Spleen (tissue), 11 donors: ENCODE data around the gene LPCAT2. TPM values are rescaled to one million over a fixed set of nuclear protein-coding genes. Genes with fewer than 3 reads are reported as not detected.
"Not testable (repeated sequence)": the region's sequence is repeated elsewhere in the genome, so short reads cannot be mapped to it uniquely, and the experiment has no call there.

Source experiments
- DNase-seq: peaks from one replicate; pipeline ENCODE4 v3.0.0-alpha.2; 2020
- H3K27ac ChIP-seq, 8 donors: fragments of 200-600 bp; sonication (generic) in 7 of 8; 1 replicate in 4 of 8; 2 replicates in 4 of 8; pipeline versions ENCODE4 v1.5.0 to v1.8.0; 2016 to 2021; ENCODE audit warnings: inconsistent platforms in 4 of 8, mild to moderate bottlenecking in 4 of 8, moderate library complexity in 1 of 8
- H3K27me3 ChIP-seq, 7 donors: fragments of 200-600 bp; sonication (generic) in 6 of 7; replicated peaks in 1 of 7; 1 replicate in 4 of 7; 2 replicates in 3 of 7; pipeline versions ENCODE4 v1.5.0 to v1.8.0; 2016 to 2021; ENCODE audit warnings: inconsistent platforms in 3 of 7, mild to moderate bottlenecking in 1 of 7
- H3K36me3 ChIP-seq, 6 donors: fragments of 200-600 bp; sonication (generic) in 5 of 6; 1 replicate in 4 of 6; 2 replicates in 2 of 6; pipeline versions ENCODE4 v1.5.0 to v1.8.0; 2016 to 2021; ENCODE audit warnings: inconsistent platforms in 2 of 6
- H3K4me1 ChIP-seq, 6 donors: fragments of 200-600 bp; sonication (generic) in 5 of 6; 1 replicate in 3 of 6; 2 replicates in 3 of 6; pipeline versions ENCODE4 v1.5.0 to v1.8.0; 2016 to 2021; ENCODE audit warnings: inconsistent platforms in 3 of 6
- H3K4me3 ChIP-seq, 8 donors: fragments of 200-600 bp; sonication (generic) in 7 of 8; 1 replicate in 4 of 8; 2 replicates in 4 of 8; pipeline versions ENCODE4 v1.5.0 to v1.8.0; 2016 to 2021; ENCODE audit warnings: inconsistent platforms in 4 of 8, mild to moderate bottlenecking in 4 of 8, moderate library complexity in 2 of 8
- H3K9me3 ChIP-seq, 8 donors: fragments of 200-600 bp; sonication (generic) in 7 of 8; 1 replicate in 4 of 8; 2 replicates in 4 of 8; pipeline versions ENCODE4 v1.5.0 to v1.8.0; 2016 to 2021; ENCODE audit warnings: inconsistent platforms in 4 of 8
- CTCF ChIP-seq, 11 experiments: fragments of 200-600 bp in 7 of 11; fragments of 450-650 bp in 4 of 11; sonication (generic) in 4 of 11; IDR thresholded peaks in 8 of 11; conservative IDR thresholded peaks in 3 of 11; 1 replicate in 7 of 11; 2 replicates in 4 of 11; pipeline versions ENCODE4 v1.4.0 to v1.8.0; 2016 to 2021; ENCODE audit warnings: antibody characterized with exemption in 11 of 11, inconsistent platforms in 4 of 11, mild to moderate bottlenecking in 1 of 11
- POLR2A ChIP-seq, 3 donors: fragments of 450-650 bp; IDR thresholded peaks; one replicate each; pipeline ENCODE4 v1.5.1; 2017; ENCODE audit warnings: antibody characterized with exemption in 3 of 3, mild to moderate bottlenecking in 1 of 3
- POLR2AphosphoS5 ChIP-seq, 3 donors: sonication (generic); formaldehyde crosslinking; IDR thresholded peaks; one replicate each; pipeline ENCODE4 v1.5.1; 2017; ENCODE audit warnings: antibody characterized with exemption in 3 of 3
- WGBS, 5 donors: extraction: QIAGEN DNeasy Blood & Tissue Kit in 3 of 5; methylation state at CpG; one replicate each; pipeline versions ENCODE4 v1.1.5 to v1.1.7; 2013 to 2018; 5-methylcytosine and 5-hydroxymethylcytosine counted together
- intact Hi-C: fragments of 100-400 bp; cut with DNase I; formaldehyde crosslinking; loops from one replicate; pipeline ENCODE4 v1.15.0; 2023; ENCODE audit warnings: low total_unique reads
- polyA plus RNA-seq, 3 donors: library from polyadenylated mRNA; stranded (reverse); fragments of 200-250 nt; gene quantifications; one replicate each; pipeline ENCODE4 v1.2.1, GENCODE V29; 2013
- total RNA-seq, 7 donors: library from RNA; depleted of rRNA in 3 of 7; stranded (reverse); fragments of >200 nt in 3 of 7; fragmentation: NEBNext Ultra II Directional in 4 of 7; extraction: Animal tissue kit (Norgen Biotek cat#: 25700) in 4 of 7; gene quantifications; one replicate each; pipeline versions ENCODE4 v1.1.0 to v1.2.1, GENCODE V29; 2016 to 2021
- donor health status: healthy with polysubstance abuse.
- donor health status: DM: no; HTN: no; CAD: no; lungs with moderate emphysema.
- donor health status: DM: no; HTN: no; CAD: no.
- donor health status: Bipolar disorder and iron deficiency.
- donor health status: healthy.
- donor health status: DM: no; HTN: no; CAD: no.
- donor health status: DM: yes; HTN: yes; CAD: no.

The LPCAT2 gene
- total and polyA plus RNA-seq, 10 donors = 3.4 to 44.3 (median 31.1) TPM

GRCh38 chr16:55605754-55606336 is 97.0 kb downstream of the LPCAT2 start:
- no peaks in the 10 kb centered on the region for H3K4me1 ChIP-seq
- H3K27ac ChIP-seq = no peak overlapping the region
- intact Hi-C loops = no loop called here
- no peak for TF ChIP-seq POLR2AphosphoS5 (IDR thresholded peaks at IDR 0.05)
- no peak for TF ChIP-seq CTCF (IDR thresholded peaks at IDR 0.05 in 8 of 11, conservative IDR thresholded peaks at IDR 0.05 in 3 of 11)
- no peak for TF ChIP-seq POLR2A (IDR thresholded peaks at IDR 0.05)
- no peaks in the 10 kb centered on the region for H3K27me3 ChIP-seq
- DNase-seq = no peak
- peaks cover 0 to 16% (median 0%) of the 10 kb centered on the region in 8 donors for H3K9me3 ChIP-seq
- no peaks in the 10 kb centered on the region for H3K36me3 ChIP-seq
- H3K4me3 ChIP-seq = no peak overlapping the region
- WGBS, 5 donors = 56 to 71% (median 63%) methylated on average over 4 of the region's 4 CpGs

- peaks cover 0 to 12% (median 0%) of the 10 kb centered on the region in 8 donors for H3K9me3 ChIP-seq
- TF ChIP-seq POLR2A (IDR thresholded peaks at IDR 0.05) (no peak), CTCF (IDR thresholded peaks at IDR 0.05 in 8 of 11, conservative IDR thresholded peaks at IDR 0.05 in 3 of 11) (no peak), POLR2AphosphoS5 (IDR thresholded peaks at IDR 0.05) (no peak)
- H3K4me3 ChIP-seq = no peak overlapping the region
- 56 to 73% (median 60%) methylated on average over 6 of the region's 6 CpGs for WGBS, 5 donors
- H3K27ac ChIP-seq = no peak overlapping the region
- peaks cover 0 to 17% (median 0%) of the 10 kb centered on the region in 7 donors for H3K27me3 ChIP-seq
- intact Hi-C loops = no loop called here
- no peak for DNase-seq
- no peaks in the 10 kb centered on the region for H3K36me3 ChIP-seq
- no peaks in the 10 kb centered on the region for H3K4me1 ChIP-seq
Measured at GRCh38 chr16:55613613-55614335, 104.9 kb downstream of the LPCAT2 start.

- 42 to 60% (median 44%) methylated on average over 3 of the region's 3 CpGs for WGBS, 5 donors
- TF ChIP-seq CTCF (IDR thresholded peaks at IDR 0.05 in 8 of 11, conservative IDR thresholded peaks at IDR 0.05 in 3 of 11) (no peak), POLR2A (IDR thresholded peaks at IDR 0.05) (no peak), POLR2AphosphoS5 (IDR thresholded peaks at IDR 0.05) (no peak)
- no peak for DNase-seq
- Histone ChIP-seq H3K4me3 (no peak overlapping the region), H3K9me3 (peaks cover 0 to 5% (median 0%) of the 10 kb centered on the region in 8 donors), H3K27me3 (peaks cover 0 to 17% (median 0%) of the 10 kb centered on the region in 7 donors), H3K27ac (no peak overlapping the region), H3K36me3 (no peaks in the 10 kb centered on the region), H3K4me1 (no peaks in the 10 kb centered on the region)
- intact Hi-C loops = no loop called here
Measured at GRCh38 chr16:55615071-55615470, 106.2 kb downstream of the LPCAT2 start.

GRCh38 chr16:55615670-55616069 is 106.8 kb downstream of the LPCAT2 start:
- peaks cover 0 to 17% (median 0%) of the 10 kb centered on the region in 7 donors for H3K27me3 ChIP-seq
- H3K9me3 ChIP-seq, H3K4me1 ChIP-seq, intact Hi-C loops, DNase-seq, H3K27ac ChIP-seq, H3K36me3 ChIP-seq, H3K4me3 ChIP-seq: not testable (repeated sequence)
- WGBS, 5 donors = 75 to 91% (median 83%) methylated on average over 7 to 11 of the region's 11 CpGs
